ENCODE data around the gene PKMYT1.

PKMYT1 gene

DNA sequence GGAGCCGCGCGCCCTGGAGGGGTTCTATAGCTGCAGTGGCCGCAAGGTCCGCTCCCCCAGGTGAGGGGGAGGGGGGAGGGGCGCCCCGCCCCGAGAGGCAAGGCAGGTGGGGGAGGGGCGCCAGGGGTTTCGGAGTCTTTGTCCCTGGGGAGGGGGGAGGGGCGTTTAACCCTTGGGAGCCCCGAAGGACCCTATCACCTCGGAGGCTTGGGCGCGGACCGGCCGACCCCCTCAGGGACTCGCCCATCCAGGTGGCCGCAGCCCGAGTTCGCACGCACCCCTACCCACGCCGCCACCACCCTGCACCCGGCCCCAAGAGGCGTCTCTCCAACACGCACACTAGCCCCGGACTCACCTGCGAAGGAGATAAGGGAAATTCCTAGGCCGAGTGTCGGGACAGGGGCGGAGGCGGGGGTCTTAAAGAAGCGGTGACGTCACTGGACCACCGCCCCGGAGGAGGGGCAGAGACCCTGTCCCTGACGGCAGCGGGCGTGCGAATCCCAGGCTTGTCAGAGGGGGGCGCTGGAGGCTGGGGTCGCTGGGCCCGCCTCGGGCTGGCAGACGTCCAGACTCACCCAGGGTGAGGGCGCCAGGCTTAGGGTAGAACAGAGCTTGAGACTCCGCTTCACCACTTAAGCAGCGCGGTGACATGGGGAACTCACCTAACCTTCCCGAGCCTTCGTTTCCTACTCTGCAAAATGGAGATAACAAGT lies 37.7 kb upstream of the PKMYT1 start, which contains the start of gene CLDN6:
TSS of gene CLDN6 (minus strand) at position 390 of the 713 bp plus-strand sequence. CDS start 2,162 bp downstream, outside the sequence.
- DNase-seq (ENCODE audit: low read depth in 2 of 2) = no peak

DNA sequence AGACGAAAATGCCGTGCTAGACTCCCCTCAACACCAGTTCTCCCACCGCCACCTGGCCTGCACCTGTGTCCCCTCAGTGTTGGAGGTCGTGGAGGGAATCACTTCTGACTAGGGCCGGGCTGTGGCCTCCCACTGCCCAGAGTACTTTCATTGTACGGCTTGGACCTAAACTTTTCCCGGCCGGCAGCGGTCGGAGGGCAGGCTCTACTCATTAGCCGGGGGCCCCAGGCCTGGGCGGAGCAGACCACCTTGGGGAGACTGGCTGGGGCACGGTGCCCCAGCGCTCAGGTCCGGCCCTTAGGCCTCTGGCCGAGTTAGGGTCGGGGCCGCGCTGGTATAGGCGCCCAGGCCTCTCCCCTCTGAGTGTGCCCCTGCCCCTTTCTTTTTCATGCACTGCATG lies 37.1 kb upstream of the PKMYT1 start:
- DNase-seq (ENCODE audit: low read depth in 2 of 2) = no peak

DNA sequence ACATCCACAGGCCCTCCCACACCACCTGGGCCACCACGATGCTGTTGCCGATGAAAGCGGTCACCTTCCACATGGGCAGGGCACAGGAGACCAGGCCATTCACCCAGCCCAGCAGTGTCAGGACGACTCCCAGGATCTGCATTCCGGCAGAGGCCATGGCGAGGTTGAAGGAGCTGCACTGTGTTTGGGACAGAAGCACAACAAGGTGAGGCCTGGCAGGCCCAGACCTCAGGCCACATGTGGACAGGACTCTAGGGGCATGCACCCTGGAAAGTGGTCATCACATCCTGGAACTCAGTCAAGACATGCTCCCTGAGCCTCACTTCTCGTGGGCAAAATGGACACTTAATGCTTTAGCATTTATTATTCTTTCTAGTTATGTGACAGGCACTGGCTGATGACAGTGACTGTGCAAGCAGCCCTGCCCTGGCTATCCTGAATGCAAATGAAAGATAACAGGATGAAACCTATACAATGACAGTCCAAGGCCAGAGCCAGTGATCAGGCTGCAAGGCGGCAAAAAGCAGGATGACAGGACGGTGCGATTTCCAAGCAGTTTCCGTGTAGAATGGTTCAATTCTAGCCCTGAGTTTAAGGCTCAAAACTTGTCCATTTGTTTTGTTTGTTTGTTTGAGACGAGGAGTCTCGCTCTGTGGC lies 35.7 kb upstream of the PKMYT1 start:
- no peak for DNase-seq (ENCODE audit: low read depth in 2 of 2)

DNA sequence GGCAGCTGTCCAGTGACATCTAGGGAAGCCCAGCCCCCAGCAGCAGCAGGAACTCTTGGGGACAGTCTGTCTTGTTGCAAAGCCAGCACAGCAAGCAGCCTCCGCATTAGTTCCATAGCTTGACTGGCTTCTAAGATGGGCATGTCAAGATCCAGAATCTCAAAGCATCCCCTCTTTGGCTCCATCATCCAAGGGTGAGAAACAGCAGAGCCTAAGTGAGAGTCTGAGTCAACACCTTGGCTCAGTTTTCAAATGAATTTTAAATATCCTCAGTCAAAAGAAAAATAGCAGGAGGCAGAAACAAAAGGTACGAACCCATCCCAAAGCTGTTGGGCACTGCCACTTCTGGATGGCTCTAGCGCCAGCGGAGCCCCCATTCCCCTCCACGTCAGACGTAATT lies 34.7 kb upstream of the PKMYT1 start:
- no peak for DNase-seq (ENCODE audit: low read depth in 2 of 2)

DNA sequence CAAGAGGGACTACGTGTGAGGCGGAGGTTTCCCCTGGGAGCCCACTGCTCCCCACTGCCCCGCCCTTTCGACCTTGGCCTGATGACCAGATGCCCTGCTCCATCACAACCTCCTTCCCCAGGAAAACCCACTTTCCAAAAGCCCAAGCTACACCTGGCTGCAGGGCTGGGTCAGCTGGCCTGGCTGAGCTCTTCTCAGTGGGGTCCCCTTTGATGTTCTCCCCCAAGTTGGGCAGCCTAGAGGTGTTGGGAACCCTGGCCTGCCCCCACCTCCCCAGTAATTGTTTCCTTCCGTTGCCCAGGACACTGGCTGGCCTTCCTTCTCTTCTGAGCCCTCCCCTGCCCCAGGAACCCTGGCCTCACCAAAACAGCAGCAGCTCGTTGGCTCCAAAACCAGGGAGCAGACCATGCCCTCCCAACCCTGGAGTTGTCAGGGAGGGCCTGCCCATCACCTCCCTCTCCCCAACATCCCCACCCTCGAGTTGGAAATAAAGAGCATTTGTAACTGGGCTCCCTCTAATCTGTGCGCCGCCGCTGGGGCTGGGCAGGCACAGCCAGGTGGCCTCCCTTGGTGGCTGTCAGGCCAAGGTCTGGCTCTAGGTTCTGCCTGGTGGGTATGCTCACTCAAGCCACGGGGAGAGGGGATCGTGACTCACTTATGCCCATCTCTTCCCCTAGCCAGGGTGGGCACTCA lies 33.9 kb upstream of the PKMYT1 start:
- no peak for DNase-seq (ENCODE audit: low read depth in 2 of 2)

DNA sequence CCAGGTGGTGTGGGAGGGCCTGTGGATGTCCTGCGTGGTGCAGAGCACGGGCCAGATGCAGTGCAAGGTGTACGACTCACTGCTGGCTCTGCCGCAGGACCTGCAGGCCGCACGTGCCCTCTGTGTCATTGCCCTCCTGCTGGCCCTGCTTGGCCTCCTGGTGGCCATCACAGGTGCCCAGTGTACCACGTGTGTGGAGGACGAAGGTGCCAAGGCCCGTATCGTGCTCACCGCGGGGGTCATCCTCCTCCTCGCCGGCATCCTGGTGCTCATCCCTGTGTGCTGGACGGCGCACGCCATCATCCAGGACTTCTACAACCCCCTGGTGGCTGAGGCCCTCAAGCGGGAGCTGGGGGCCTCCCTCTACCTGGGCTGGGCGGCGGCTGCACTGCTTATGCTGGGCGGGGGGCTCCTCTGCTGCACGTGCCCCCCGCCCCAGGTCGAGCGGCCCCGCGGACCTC lies 33.3 kb upstream of the PKMYT1 start:
- no peak for DNase-seq (ENCODE audit: low read depth in 2 of 2)

DNA sequence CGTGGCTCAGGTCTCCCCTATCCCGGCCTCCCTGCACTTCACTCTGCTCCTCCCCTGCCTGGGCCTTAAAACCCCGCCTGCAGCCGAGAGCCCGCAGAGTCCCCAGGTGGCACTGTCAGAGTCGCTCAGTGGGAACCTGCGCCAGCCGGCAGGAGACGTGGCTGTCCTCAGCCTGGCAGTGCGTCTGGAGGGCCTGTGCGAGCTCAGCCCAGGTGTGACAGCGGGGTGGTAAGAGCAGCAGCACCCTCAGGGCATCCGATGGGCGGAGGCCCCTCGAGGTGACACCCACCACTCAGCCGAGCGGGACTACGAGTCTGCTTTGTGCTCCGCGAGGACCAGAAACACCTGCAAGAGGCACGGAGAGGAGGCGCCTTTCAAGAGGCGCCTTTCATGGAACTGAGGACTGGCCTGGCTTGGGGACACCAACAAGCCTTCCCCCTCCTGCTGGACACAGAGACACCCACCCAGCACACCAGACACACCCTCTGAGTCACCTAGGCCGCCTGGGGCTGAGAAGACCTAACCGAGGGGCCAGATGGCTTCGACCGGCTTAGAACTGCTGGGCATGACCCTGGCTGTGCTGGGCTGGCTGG lies 32.7 kb upstream of the PKMYT1 start, which contains the start of gene CLDN9:
TSS of gene CLDN9 (plus strand) at position 96 of the 593 bp plus-strand sequence. CDS start at position 536, 440 bp downstream.
- DNase-seq (ENCODE audit: low read depth in 2 of 2) = no peak

DNA sequence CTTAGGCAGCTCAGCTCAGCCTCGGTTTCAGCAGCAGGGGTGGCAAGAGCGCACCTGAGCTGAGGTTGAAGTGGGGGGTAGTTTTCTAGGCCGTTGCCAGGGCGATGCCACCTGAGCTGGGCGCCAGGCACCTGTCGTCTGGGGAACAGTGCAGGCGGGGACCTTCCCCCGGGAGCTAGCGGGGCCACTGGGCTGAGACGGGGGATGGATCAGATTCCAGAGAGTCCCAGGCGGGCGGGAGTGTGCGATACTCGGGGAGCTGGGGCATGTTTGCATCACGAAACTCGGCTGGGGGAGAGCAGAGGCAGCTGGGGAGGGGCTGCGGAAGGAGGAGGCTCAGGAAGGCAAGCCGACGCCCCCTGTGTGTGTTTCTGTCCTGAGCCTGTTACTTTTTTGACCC lies 32.0 kb upstream of the PKMYT1 start:
- no peak for DNase-seq (ENCODE audit: low read depth in 2 of 2)

DNA sequence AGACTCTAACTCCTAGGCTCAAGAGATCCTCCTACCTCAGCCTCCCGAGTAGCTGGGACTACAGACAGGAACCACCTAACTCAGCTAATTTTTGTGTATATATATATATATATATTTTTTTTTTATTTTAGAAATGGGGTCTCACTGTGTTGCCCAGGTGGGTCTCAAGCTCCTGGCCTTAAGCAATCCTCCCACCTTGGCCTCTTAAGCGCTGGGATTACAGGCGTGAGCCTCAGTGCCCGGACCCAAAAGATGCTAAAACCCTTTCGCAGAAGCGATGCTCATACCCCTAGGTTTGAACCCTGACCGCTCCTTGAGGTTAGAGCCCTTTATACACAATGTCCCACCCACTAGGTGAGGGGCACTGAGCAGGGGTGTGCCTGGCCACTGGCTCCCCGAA lies 30.3 kb upstream of the PKMYT1 start:
- DNase-seq (ENCODE audit: low read depth in 2 of 2) = no peak

DNA sequence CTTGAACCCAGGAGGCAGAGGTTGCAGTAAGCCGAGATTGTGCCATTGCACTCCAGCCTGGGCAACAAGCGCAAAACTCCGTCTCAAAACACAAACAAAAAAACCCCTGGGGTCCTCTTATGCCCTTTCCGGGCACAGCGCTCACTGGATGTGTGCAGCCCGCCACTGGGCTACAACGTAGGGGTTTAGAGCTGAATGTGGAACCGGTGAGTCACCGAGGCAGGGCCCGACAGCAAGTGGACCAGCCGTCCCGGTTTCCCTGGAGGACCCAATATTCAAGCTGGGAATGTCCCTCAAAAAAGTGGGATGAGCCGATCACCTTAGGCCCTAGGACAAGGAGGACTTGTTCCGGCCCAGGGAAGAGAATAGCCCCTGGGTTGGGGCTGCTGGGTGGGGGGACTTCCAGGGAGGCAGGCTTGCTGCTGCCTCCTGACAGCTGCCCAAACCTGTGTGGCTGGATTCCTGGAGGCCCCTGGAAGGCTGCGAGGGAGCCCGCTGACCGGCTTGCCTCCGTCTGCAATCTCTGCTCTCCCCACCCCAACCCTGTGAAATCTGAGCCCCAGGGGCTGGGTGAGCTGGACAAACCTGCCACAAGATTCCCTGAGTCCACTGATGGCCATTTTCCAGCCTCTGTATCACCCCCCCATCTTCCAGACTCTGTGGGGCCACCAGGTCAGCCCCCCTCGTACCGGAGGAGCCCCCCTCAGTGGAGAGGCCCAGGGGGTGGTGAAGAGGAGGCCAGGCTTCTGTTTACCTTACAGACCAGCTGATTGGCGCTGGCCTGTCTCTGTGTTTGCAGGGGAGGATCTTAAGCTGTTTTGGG lies 29.5 kb upstream of the PKMYT1 start:
- no peak for DNase-seq (ENCODE audit: low read depth in 2 of 2)

DNA sequence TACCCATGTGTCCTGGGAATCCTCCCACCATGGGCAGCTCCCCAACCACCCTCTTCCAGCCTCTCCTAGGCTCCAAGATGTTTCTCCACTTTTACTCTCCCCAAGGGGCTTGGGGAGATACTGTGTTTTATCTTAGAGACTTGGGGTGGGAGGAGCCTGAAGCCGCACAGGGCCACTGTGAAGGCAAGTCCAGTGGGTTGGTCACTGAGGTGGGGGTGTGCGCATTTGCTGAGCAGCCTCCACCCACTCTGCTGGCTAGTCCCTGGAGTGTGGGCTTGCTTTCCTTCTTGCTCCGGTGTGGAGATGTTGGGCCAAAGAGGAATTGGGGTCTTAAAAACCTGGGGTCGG lies 28.4 kb upstream of the PKMYT1 start:
- DNase-seq (ENCODE audit: low read depth in 2 of 2) = no peak

DNA sequence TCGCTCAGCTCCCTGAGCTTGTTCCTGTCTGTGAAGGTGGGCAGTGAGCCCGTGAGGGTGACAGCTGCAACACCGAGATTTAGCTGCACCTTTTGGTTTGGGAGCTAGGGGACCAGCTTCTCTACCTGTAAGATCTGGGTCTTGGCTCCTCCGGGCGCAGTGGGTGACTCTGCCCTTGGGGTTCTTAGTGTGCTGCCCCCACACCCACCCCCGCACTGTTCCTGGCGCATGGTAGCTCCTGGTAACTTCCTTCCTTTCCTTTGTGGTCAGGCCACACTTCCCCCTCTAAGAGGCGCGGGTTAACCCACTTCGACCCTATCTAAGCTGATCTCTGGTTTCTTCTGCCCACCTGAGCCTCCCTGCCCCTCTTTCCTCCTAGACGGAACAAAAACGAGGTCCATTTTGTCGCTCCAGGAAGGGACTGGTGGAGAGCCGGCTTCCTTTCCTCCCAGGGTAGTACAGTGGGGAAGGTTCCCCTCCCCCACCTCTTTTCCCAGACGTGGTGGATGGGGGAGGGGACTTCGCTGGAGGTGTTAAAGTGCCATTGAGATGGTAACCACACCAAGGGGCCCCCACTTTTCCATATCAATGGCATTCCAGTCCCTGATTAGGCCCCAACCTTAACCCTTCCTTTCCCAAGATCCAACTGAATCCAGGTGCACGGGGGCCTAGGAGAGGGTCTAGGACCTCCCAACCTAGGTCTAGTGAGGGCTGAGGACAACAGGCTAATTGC lies 27.9 kb upstream of the PKMYT1 start:
- DNase-seq (ENCODE audit: low read depth in 2 of 2) = no peak

DNA sequence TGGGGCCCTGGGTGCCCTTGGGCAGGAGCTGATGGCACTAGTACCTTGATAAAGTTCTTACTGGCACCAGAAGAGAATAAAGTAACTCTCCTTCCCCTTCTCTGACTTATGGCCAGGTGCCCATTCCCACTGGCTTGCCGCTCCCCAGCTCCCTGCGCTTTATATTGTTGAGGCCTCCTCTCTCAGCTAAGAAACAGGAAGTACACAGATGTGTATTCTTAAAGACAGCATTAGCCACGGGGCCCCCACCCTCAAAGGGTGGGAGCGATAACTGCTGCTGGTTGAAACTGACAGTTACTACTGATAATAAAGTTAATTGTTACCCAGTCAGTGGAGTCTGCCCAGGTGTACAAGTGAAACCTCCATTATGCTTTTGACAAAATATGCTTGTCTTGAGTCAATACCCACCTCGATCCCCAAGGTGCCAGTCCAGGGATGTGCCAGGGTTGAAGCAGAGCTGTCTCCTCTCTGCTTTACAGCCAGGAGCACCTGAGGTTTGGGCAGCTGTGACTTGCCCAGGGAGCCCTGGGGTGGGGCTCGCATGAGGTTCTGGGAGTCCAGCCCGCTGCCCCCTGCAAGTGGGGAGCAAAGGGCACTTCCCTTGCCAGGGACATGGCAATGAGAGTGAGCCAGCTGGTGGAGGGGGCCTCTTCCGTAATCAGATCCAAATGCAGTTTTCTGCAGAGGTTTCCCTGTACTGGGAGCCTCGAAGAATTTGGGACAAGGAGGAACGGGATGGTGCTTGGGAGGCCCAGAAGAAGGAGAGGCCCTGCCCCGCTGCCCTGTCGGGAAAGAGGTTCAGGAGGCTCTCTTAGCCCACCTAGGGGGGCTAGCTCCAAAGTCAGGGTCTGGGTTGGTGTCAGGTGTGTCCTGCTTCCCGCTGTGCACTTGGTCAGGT lies 27.1 kb upstream of the PKMYT1 start:
- DNase-seq (ENCODE audit: low read depth in 2 of 2) = no peak

DNA sequence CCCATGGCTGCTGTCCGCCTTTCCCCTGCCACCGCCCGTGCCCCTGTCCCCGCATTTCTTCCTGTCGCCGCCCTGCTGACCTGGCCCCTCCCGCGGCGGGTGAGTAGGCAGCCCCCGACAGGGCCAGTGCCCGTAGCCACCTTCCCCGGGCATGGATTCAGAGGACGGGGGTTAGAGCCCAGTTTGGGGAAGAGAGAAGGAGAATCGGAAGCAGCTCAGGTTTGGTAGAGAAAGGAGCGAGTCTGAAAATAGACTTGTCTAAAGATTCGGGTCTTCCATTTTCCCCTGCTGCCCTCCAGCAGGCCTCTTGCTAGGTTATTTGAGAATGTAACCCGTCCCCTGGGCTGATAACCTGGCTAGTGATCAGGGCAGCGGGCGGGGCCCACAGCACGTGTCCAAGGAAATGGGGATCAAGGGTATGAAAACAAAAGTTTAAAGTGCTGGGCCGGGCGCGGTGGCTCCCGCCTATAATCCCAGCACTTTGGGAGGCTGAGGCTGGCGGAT lies 24.6 kb upstream of the PKMYT1 start:
- DNase-seq (ENCODE audit: low read depth in 2 of 2) = no peak

DNA sequence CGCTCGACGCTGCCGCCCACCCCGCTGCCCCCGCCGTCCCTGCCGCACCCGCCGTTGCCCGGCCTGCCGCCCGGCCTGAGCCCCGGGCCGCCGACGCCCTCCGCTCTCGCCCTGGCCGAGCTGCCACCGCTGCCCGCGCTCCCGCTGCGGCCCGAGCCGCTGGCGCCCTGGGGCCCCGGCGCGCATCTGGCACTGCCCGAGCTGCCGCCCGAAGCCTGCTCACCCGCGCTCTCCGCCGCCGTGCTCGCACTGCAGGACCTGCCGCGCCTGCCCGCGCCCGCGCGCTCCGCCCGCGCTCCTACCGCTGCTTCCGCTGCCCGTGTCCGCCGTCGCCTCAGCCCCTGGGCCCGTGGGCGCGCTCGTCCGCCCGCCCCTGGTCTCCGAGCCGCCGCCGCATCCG lies 24.1 kb upstream of the PKMYT1 start:
- no peak for DNase-seq (ENCODE audit: low read depth in 2 of 2)

DNA sequence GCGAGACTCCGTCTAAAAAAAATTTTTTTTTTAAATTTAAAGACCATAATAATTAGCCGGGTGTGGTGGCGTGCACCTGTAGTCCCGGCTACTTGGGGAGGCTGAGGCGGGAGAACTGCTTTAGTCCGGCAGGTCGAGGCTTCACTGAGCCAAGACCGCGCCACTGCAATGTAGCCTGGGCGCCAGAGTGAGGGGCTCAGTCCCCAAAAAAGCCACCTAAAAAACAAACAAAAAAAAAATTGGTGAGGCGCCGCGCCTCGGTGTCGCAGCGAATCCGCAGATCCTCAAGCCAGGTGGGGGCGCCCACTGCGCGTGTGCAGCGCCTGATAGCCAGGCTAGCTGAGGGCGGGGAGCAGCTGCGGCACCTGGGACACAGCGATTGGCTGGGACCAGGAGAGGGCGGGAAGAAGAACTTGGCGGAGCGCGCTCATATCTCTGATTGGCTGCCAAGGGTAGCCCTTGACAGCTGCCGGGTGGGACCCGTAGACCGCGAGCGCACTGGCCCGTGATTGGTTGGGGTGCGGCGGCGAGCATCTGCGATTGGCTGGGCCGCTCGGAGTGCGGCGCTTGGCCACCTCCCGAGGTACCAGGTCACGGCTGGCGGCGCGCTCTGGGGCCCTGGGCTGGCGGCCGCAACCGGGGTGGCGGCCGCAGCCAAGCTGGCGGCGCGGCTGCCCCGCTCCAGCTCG lies 23.5 kb upstream of the PKMYT1 start:
- DNase-seq (ENCODE audit: low read depth in 2 of 2) = peak; percentile 88 to 95

DNA sequence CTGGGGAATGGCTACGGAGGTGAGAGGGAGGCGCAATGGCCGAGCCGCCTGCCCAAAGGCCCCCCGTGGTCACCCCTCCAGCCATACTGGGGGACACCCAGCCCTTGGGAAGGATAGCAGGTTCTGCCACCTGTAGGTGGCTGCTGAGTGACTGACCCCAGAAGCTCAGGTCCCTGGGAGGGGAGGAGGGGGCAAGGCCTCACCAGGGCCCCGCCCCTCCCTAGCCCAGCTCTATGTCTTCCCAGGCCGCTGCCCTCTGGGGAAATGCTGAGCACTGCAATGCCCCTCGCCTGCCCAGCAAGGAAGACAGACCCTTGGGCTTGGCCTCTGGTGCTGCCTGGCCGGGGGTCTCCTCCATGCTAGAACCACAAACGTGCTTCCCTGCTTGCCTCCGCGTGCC lies 21.1 kb upstream of the PKMYT1 start:
- no peak for DNase-seq (ENCODE audit: low read depth in 2 of 2)

DNA sequence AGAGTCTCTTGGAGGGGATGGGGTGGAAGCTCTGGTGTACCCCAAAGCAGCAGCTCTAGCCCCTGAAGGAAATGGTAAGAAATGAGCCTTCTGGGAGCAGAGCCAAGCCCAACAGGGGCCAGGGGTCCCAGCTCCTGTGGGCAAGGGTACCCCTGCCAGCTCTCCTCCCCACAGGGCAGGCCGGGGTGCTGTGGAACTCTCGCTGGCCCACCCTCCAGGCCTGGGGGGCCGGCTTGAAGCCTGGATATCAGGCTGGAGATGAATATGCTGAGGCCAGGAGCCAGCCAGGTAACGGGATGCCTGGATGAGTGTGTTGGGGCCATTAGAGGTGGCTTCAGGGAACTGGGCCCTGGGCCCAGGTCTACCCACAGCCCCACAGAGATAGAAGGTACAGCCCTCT lies 20.3 kb upstream of the PKMYT1 start:
- no peak for DNase-seq (ENCODE audit: low read depth in 2 of 2)

DNA sequence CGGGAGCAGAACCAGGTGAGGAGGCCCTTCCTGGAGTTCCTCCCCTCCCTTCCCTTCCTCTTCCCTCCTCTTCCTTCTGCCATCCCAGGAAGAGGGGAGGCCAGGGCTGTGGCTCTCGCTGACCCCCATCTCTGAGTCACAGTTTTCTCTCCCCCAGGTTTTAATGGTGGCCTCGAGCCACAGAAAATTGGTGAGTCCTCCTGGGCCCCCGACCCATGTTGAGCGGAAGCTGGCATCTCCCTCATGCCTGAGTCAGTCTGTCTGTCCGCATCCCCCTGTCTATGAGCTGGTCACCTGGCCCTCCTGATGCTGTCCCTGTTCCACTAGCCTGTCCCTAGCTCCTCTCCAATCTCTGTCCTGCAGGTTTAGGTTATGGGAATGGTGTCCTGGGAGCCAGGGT lies 19.7 kb upstream of the PKMYT1 start:
- DNase-seq (ENCODE audit: low read depth in 2 of 2) = no peak

All from activated CD8-positive, alpha-beta memory T cell treated with anti-CD3 and anti-CD28 coated beads for 4 hours (primary cell).